CD4-positive, alpha-beta memory T cell (primary cell): ENCODE measurements around the gene RABEPK. TPM values are rescaled to one million over a fixed set of nuclear protein-coding genes. Genes with fewer than 3 reads are reported as not detected.
"Not testable (repeated sequence)": the region's sequence is repeated elsewhere in the genome, so short reads cannot be mapped to it uniquely, and the experiment has no call there.

Experiments
- CTCF ChIA-PET: fragments of 350-600 bp; sonication (Branson Sonifier 250); formaldehyde crosslinking; loops from one replicate; lab custom pipeline; 2021; ENCODE audit warnings: inconsistent platforms; ENCODE audit not compliant: partially characterized antibody; lab: Charles Lee
- POLR2A ChIA-PET: fragments of 350-600 bp; sonication (Branson Sonifier 250); formaldehyde crosslinking; loops from one replicate; lab custom pipeline; 2021; ENCODE audit not compliant: partially characterized antibody; lab: Charles Lee
- DNase-seq, 5 donors: peaks; one replicate each; pipeline versions ENCODE4 v3.0.0 to v3.0.0-alpha.2; 2020 to 2022; ENCODE audit warnings: mixed read lengths in 1 of 5
- H3K27ac ChIP-seq: one replicate; pipeline ENCODE4 v1.7.0; 2013; ENCODE audit warnings: low read depth, low read length
- H3K27me3 ChIP-seq: 2 replicates; pipeline ENCODE4 v1.7.0; 2013; ENCODE audit warnings: mild to moderate bottlenecking, low read length, moderate library complexity; ENCODE audit not compliant: insufficient read depth
- H3K36me3 ChIP-seq: 2 replicates; pipeline ENCODE4 v1.7.0; 2013; ENCODE audit warnings: mild to moderate bottlenecking, low read length, moderate library complexity; ENCODE audit not compliant: insufficient read depth
- H3K4me1 ChIP-seq: 2 replicates; pipeline ENCODE4 v1.7.0; 2013; ENCODE audit warnings: mild to moderate bottlenecking, low read length, moderate library complexity; ENCODE audit not compliant: insufficient read depth
- H3K4me3 ChIP-seq, 2 donors: one replicate each; pipeline ENCODE4 v1.7.0; 2013; ENCODE audit warnings: low read length in 2 of 2, mild to moderate bottlenecking in 1 of 2
- H3K9me3 ChIP-seq, 2 donors: one replicate each; pipeline ENCODE4 v1.7.0; 2013; ENCODE audit warnings: low read length in 2 of 2, control low read depth in 1 of 2; ENCODE audit not compliant: control insufficient read depth in 1 of 2
- H3K27ac Mint-ChIP-seq, 7 donors: one replicate each; pipeline ENCODE4 v1.8.0; 2020 to 2021; ENCODE audit warnings: mixed read lengths in 7 of 7, mild to moderate bottlenecking in 6 of 7, inconsistent platforms in 3 of 7, moderate library complexity in 3 of 7
- H3K27me3 Mint-ChIP-seq, 2 donors: one replicate each; pipeline ENCODE4 v1.8.0; 2020 to 2021; ENCODE audit warnings: mixed read lengths in 2 of 2
- H3K36me3 Mint-ChIP-seq, 2 donors: one replicate each; pipeline ENCODE4 v1.8.0; 2020 to 2021; ENCODE audit warnings: mixed read lengths in 2 of 2, inconsistent platforms in 1 of 2, mild to moderate bottlenecking in 1 of 2
- H3K4me1 Mint-ChIP-seq, 4 donors: one replicate each; pipeline ENCODE4 v1.8.0; 2020 to 2021; ENCODE audit warnings: mixed read lengths in 4 of 4, mild to moderate bottlenecking in 1 of 4
- H3K4me3 Mint-ChIP-seq, 8 donors: one replicate each; pipeline ENCODE4 v1.8.0; 2020 to 2021; ENCODE audit warnings: mixed read lengths in 8 of 8, mild to moderate bottlenecking in 7 of 8, moderate library complexity in 6 of 8, inconsistent platforms in 3 of 8
- H3K9me3 Mint-ChIP-seq, 8 donors: one replicate each; pipeline ENCODE4 v1.8.0; 2020 to 2021; ENCODE audit warnings: mixed read lengths in 8 of 8, mild to moderate bottlenecking in 5 of 8, inconsistent platforms in 3 of 8, moderate library complexity in 1 of 8
- intact Hi-C: fragments of 100-400 bp; cut with micrococcal nuclease; formaldehyde crosslinking; loops from one replicate; pipeline ENCODE4 v1.15.1; 2023
- polyA plus RNA-seq, 2 donors: library from polyadenylated mRNA; unstranded; fragments of 300-500 nt; fragmentation: Illumina TruSeq; gene quantifications; one replicate each; pipeline ENCODE4 v1.2.3, GENCODE V29; 2021
- total RNA-seq, 2 experiments: library from RNA; stranded (reverse); gene quantifications; one replicate each; pipeline ENCODE4 v1.2.3, GENCODE V29; 2021

RABEPK gene
- total and polyA plus RNA-seq, 4 experiments from 2014 or later = 12.2 to 43.3 (median 24.7) TPM

GRCh38 chr9:125258160-125258785 lies 57.9 kb downstream of the RABEPK start:
- Mint-ChIP-seq H3K36me3 (peaks cover 0 to 10% of the 10 kb centered on the region in 2 donors), H3K4me1 (peaks cover 11 to 25% (median 19%) of the 10 kb centered on the region in 4 donors), H3K4me3 (peak overlapping the region in 1 of 8 donors; percentile 21), H3K9me3 (no peaks in the 10 kb centered on the region), H3K27me3 (no peaks in the 10 kb centered on the region), H3K27ac (no peak overlapping the region)
- DNase-seq = no peak
- Histone ChIP-seq H3K4me1 (peaks cover 11% of the 10 kb centered on the region), H3K36me3 (no peaks in the 10 kb centered on the region), H3K4me3 (no peak overlapping the region), H3K9me3 (no peaks in the 10 kb centered on the region), H3K27ac (no peak overlapping the region), H3K27me3 (no peaks in the 10 kb centered on the region)
- ChIA-PET POLR2A (no interaction called here), CTCF (no interaction called here)
- intact Hi-C loops = no loop called here

GRCh38 chr9:125258832-125259534 lies 58.6 kb downstream of the RABEPK start:
- ChIA-PET CTCF (interaction anchor here (3.0 kb wide), 1 partner anchor 17 kb away, joined by 17 read pairs; the partner anchor contains the start of gene HSPA5), POLR2A (no interaction called here)
- Histone ChIP-seq H3K27ac (no peak overlapping the region), H3K27me3 (no peaks in the 10 kb centered on the region), H3K9me3 (no peaks in the 10 kb centered on the region), H3K4me1 (peaks cover 18% of the 10 kb centered on the region), H3K36me3 (no peaks in the 10 kb centered on the region), H3K4me3 (no peak overlapping the region)
- Mint-ChIP-seq H3K4me3 (peak overlapping the region in 2 of 8 donors; percentile 21 to 29), H3K27ac (peak overlapping the region in 2 of 7 donors; percentile 33 to 48), H3K27me3 (no peaks in the 10 kb centered on the region), H3K36me3 (peaks cover 3 to 12% of the 10 kb centered on the region in 2 donors), H3K4me1 (peaks cover 17 to 32% (median 25%) of the 10 kb centered on the region in 4 donors), H3K9me3 (no peaks in the 10 kb centered on the region)
- DNase-seq = no peak
- intact Hi-C loops = no loop called here

GRCh38 chr9:125260561-125260960 lies 60.2 kb downstream of the RABEPK start:
- peaks cover 26 to 45% (median 37%) of the 10 kb centered on the region in 4 donors for H3K4me1 Mint-ChIP-seq
- intact Hi-C loops = loop anchor here (5.0 kb wide), 1 partner anchor 488 kb away; the partner anchor contains the start of gene NR6A1

GRCh38 chr9:125261501-125262293 lies 61.4 kb downstream of the RABEPK start, which contains the start of gene GAPVD1:
Gene GAPVD1, plus strand, starts transcription at chr9:125261826. Its CDS starts 37,096 bp downstream, at chr9:125298922.
- peak within 1 kb of the TSS; percentile 94 to 98 (median 97) for H3K4me3 Mint-ChIP-seq
- no peaks in the 10 kb centered on the region for H3K9me3 Mint-ChIP-seq
- H3K27me3 Mint-ChIP-seq = no peaks in the 10 kb centered on the region
- peaks cover 6 to 25% of the 10 kb centered on the region in 2 donors for H3K36me3 Mint-ChIP-seq
- POLR2A ChIA-PET = interaction anchor here (0.6 to 5.1 kb wide), 8 partner anchors 17 to 400 kb away, joined by 3 to 98 read pairs (median 6); partner anchors contain the start of genes HSPA5 and RABEPK
- peaks cover 28 to 53% (median 40%) of the 10 kb centered on the region in 4 donors for H3K4me1 Mint-ChIP-seq
- intact Hi-C loops = loop anchor here (1.0 to 5.0 kb wide), 4 partner anchors 20 to 489 kb away; partner anchors contain the start of genes ARPC5L, HSPA5, NR6A1 and PPP6C
- Histone ChIP-seq H3K4me3 (peak within 1 kb of the TSS; percentile 72 to 94), H3K36me3 (no peaks in the 10 kb centered on the region), H3K27ac (peak within 1 kb of the TSS; percentile 81), H3K9me3 (no peaks in the 10 kb centered on the region), H3K4me1 (peaks cover 33% of the 10 kb centered on the region), H3K27me3 (no peaks in the 10 kb centered on the region)
- CTCF ChIA-PET = interaction anchor here (0.8 to 3.0 kb wide), 6 partner anchors 13 to 408 kb away, joined by 3 to 17 read pairs (median 4); partner anchors contain the start of genes HSPA5 and WDR38
- DNase-seq = peak; percentile 86 to 91 (median 87)
- H3K27ac Mint-ChIP-seq = peak within 1 kb of the TSS; percentile 87 to 98 (median 97)

More at GRCh38 chr9:125260561-125260960, 60.2 kb downstream of the RABEPK start:
- Histone ChIP-seq H3K27ac (no peak overlapping the region), H3K4me1 (peaks cover 33% of the 10 kb centered on the region), H3K4me3 (no peak overlapping the region), H3K27me3 (no peaks in the 10 kb centered on the region), H3K36me3 (no peaks in the 10 kb centered on the region), H3K9me3 (no peaks in the 10 kb centered on the region)
- Mint-ChIP-seq H3K27me3 (no peaks in the 10 kb centered on the region), H3K36me3 (peaks cover 3 to 22% of the 10 kb centered on the region in 2 donors), H3K4me3 (peak overlapping the region; percentile 94 to 98 (median 97)), H3K27ac (peak overlapping the region in 6 of 7 donors; percentile 82 to 98 (median 97)), H3K9me3 (no peaks in the 10 kb centered on the region)
- no peak for DNase-seq
- ChIA-PET POLR2A (interaction anchor here (1.1 to 5.1 kb wide), 3 partner anchors 16 to 65 kb away, joined by 3 to 98 read pairs (median 6); partner anchors contain the start of gene HSPA5), CTCF (interaction anchor here (1.5 to 3.0 kb wide), 2 partner anchors 19 to 407 kb away, joined by 5 to 17 read pairs; partner anchors contain the start of genes HSPA5 and WDR38)

GRCh38 chr9:125262294-125262991 lies 62.1 kb downstream of the RABEPK start:
- intact Hi-C loops = loop anchor here (5.0 kb wide), 1 partner anchor 490 kb away; the partner anchor contains the start of gene NR6A1
- Mint-ChIP-seq H3K9me3 (no peaks in the 10 kb centered on the region), H3K27ac (peak overlapping the region; percentile 87 to 97 (median 96)), H3K27me3 (no peaks in the 10 kb centered on the region), H3K4me1 (peaks cover 28 to 57% (median 42%) of the 10 kb centered on the region in 4 donors), H3K4me3 (peak overlapping the region; percentile 94 to 98 (median 97)), H3K36me3 (peaks cover 11 to 30% of the 10 kb centered on the region in 2 donors)
- Histone ChIP-seq H3K4me3 (peak overlapping the region; percentile 72 to 94), H3K27ac (peak overlapping the region; percentile 81), H3K36me3 (no peaks in the 10 kb centered on the region), H3K9me3 (no peaks in the 10 kb centered on the region), H3K27me3 (no peaks in the 10 kb centered on the region), H3K4me1 (peaks cover 33% of the 10 kb centered on the region)
- CTCF ChIA-PET = interaction anchor here (1.4 to 1.5 kb wide), 3 partner anchors 13 to 99 kb away, joined by 3 to 6 read pairs (median 4); partner anchors contain the start of gene HSPA5
- POLR2A ChIA-PET = interaction anchor here (1.0 to 5.1 kb wide), 4 partner anchors 21 to 401 kb away, joined by 3 to 98 read pairs (median 4); partner anchors contain the start of genes HSPA5 and RABEPK
- DNase-seq = peak; percentile 36 to 53 (median 49)

GRCh38 chr9:125264068-125264467 lies 63.7 kb downstream of the RABEPK start:
- H3K9me3 ChIP-seq, H3K9me3 Mint-ChIP-seq, H3K27me3 ChIP-seq, CTCF ChIA-PET, H3K27me3 Mint-ChIP-seq, H3K4me3 ChIP-seq, H3K36me3 ChIP-seq: not testable (repeated sequence)
- Histone ChIP-seq H3K4me1 (peaks cover 39% of the 10 kb centered on the region), H3K27ac (peak overlapping the region; percentile 34)
- Mint-ChIP-seq H3K36me3 (peaks cover 19 to 39% of the 10 kb centered on the region in 2 donors), H3K4me1 (peaks cover 32 to 69% (median 50%) of the 10 kb centered on the region in 4 donors), H3K4me3 (peak overlapping the region; percentile 60 to 97 (median 79)), H3K27ac (peak overlapping the region; percentile 66 to 96 (median 87))
- intact Hi-C loops = loop anchor here (5.0 kb wide), 1 partner anchor 492 kb away; the partner anchor contains the start of gene NR6A1
- POLR2A ChIA-PET = interaction anchor here (0.6 to 5.1 kb wide), 4 partner anchors 22 to 69 kb away, joined by 3 to 98 read pairs (median 4); partner anchors contain the start of gene HSPA5
- peak; percentile 34 to 60 (median 48) for DNase-seq
